Activated CD4-positive, alpha-beta T cell treated with anti-CD3 and anti-CD28 coated beads, Interleukin-2, amount 50 U/mL, for 1 hour (primary cell): ENCODE data around the gene PDE1C.

Experiments
- DNase-seq: peaks from one replicate; pipeline ENCODE4 v3.0.0-alpha.2; 2020

Gene PDE1C

DNA sequence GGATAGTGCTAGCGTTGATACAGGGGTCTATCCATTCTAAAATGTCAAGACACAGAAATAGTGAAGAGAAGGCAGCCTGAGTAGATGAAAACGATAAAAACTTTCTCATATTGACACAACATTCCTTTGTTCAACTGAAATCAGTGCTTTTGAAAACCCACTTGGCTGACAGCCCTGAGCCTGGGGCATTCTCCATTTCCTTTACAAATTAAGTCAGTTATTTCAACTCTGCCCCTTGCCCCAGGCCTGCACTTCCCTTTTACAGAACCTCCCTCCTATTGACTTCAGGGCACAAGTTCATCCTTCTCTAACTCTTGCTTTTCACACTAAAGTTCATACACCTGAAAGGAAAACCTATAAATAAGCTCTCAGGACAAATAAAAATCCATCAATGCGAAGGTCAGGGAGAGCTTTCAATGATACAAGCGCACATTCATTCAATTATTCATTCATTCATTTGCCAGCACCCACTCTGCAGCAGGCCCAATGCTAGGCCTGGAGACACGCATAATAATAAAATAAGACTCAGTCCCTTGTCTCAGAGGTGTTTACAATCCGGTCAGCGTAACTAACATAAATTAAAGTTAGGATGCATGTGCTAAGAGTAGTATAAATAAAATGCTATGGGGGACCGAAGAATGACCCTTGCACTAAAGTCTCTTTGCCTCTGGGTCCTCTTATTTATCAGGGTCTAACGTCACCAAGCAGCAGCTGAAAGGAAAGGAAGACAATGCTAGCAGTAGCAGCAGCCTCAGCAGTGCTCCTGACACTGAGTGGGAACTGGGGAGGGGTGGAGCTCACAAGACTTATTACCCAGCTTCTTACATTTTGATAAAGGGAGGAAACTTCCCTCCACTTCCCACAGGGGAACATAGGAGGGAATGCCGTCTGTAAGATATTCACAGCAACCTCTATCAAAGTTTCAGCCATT lies 134.8 kb downstream of the PDE1C start:
- DNase-seq, result no peak

DNA sequence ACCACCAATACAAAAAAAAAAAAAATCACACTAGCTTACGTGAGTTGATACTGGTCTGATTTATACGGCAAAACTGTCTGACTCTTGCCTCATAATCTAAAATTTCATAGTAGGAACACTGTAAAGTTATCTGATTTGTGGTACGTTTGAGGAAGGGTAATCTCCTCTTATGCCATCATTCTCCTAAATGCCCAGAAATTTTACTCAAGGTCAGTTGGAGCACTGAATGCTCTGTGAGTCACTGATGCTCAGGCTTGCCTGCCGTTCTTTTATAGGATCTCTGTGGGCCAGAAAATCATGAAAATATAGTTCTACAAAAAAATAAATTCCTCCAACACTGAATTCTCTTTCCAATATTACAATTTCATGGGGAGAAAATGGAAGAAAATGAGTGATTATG lies 135.7 kb downstream of the PDE1C start:
- DNase-seq, result no peak

GRCh38 chr7:31933481-31933880 lies 136.7 kb downstream of the PDE1C start:
- no peak for DNase-seq

- DNase-seq, result no peak
These were observed 143.1 kb downstream of the PDE1C start for GRCh38 chr7:31926991-31927584.

DNA sequence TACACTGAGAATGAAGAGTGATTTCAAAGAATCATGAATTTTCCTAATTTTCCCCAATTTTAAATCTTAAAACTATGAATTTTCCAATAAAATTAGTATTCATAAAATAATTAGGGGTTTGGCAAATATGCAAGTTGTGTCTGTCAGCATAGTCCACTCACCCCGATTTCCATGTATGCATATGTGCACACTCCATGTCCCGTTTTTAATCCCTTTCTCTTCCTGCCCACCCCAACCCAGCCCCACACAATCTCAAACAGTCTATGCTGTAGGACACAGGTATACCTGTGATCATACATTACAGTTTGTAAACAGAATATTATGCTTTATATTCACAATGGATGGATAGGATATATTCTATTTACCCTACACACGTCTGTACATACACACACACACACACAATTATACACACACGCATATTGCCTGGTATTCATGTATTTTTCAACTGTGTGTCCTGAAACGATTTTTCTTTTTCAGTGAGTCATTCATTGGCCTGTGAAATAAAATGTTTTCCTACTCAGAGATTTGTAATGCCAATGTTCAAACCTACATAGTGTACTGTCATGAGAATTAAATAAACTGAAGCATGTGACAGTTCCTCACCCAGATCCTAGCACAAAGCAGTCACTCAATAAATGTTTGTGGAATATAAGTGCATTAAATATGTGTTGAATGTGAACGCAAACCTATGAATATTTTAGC lies 144.3 kb downstream of the PDE1C start:
- no peak for DNase-seq

DNA sequence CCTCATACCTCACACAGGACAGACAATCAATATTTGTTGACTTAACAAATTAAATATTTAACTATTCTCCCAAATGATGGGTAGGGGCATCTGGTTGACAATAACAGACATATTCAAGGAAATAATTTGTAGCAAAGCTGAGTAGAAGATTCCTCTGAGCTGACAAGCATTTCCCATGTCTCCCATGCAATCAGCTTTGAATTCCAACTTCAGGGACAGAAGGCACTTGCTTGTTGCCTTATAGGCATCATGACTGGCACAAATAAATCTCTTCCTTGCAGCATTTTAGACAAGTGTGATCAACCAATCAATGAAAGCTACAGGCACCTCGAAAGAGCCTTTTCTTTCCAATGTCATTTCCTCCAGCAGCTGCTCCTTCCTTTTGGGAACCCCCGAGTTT lies 146.0 kb downstream of the PDE1C start:
- no peak for DNase-seq

DNA sequence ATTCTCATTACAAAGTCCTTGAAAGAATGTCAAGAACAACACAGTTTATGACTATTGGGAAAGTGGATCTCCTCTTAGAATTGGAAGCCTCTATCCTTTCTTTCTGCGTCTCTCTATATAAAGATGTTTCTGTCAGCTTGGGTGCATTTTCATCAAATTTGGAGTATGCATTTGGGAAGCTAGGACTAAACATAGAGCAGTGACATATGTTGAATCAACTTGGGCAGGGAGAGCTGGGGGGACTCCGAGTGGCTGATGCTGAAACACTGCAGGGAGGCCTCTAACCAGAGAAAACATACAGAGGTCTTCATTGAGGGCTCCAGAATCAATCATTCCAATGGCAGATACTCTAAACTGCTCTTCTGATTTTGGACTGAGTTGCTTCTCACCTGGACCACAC lies 147.4 kb downstream of the PDE1C start:
- DNase-seq, result no peak

GRCh38 chr7:31921047-31921446 lies 149.2 kb downstream of the PDE1C start:
- DNase-seq, result no peak

DNA sequence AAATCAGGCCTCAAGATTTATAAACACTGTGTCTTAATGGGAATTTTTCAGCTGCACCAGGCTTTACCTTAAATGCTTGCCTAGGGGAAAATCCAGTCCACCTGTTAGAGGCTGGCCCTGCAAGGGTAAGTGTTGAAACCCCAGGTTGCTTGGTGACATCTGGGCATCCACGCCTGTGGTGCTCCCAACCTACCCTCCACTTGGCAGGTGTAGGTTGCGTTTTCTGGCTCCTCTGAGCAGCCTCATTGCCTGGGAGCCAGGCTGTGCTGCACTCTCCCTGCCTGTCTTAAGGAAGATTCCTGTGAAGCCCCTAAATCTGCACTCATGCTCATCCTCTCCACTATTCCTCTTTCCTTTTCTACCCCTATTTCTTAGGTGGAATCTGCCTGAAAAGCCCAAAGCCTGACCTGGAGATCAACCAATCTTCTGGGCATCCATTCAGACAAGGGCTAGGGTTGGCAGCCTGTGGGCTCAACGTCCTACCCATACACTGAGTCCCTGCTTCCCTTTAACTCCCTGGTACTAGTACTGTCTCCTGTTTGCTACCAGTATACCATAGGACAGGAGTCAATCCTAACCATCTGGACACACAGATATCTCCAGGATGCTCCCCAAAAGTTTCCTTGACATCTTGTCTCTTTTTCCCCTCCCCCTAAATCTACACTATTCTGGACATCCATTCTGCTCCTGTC lies 150.4 kb downstream of the PDE1C start:
- DNase-seq, result no peak

DNA sequence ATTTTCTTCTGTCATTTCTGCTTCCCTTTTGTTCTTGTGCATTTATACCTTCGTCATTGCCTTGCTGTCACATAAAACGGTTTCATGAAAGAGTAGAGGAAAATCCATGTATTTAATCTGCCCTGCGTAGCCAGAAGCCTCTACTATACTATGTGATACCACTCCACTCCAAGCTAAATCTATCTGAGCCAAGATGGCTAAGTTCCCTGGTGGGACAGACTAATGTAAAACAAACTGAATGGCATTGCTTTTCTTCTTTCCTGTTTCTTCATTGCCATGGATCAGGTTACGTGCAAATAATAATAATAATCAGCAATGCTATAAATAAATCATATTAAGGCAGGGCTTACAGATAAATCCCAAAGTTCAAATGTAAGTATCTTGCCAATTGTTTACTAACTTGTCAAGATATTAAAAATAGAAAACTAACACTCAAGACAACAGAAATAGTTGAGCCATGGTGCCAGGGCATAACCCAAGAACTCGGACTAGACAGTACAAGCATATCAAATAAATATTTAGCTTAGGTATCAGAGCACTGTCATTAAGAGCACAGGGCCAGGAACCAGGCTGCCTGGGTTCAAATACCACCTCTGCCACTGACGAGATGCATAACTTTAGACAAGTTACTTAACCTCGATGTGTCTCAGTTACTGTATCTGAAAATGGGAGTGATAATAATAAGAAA lies 151.4 kb downstream of the PDE1C start:
- no peak for DNase-seq

DNA sequence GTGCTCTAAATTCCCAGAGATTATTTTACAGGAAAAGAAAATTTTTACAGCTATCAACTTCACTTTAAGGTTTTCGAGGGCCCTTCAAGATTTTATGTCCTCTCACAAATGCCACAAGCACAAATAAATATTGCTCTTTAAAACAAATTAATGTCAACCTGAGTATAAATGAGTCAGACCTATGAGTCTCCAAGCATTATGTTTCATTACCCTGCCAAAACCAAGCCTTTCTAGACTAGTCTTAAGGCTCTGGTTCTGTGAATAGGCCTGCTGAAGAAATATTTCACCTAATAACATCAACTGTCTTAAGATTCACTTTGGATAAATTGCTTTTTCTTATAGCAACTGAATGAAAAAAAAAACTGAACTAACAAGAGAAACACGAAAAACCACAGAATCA lies 153.0 kb downstream of the PDE1C start:
- no peak for DNase-seq

DNA sequence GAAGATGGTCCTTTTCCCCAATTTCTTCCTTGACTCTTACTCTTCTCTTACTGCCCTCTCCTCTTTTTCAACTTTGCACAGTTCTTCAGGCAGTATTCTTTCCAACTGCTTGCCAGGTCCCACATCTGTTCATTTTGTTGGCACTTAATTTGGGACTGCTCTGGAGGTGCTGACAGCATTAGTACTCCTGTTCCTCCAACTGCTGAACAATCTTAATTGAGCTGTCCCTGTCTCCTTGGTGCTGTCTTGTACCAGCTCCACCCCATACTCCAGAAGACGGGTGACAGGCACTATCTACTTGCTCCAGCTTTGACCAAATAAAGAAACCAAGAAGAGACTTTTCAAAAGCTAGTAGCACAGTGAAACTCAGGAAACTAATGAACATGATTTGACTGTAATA lies 160.0 kb downstream of the PDE1C start:
- no peak for DNase-seq

DNA sequence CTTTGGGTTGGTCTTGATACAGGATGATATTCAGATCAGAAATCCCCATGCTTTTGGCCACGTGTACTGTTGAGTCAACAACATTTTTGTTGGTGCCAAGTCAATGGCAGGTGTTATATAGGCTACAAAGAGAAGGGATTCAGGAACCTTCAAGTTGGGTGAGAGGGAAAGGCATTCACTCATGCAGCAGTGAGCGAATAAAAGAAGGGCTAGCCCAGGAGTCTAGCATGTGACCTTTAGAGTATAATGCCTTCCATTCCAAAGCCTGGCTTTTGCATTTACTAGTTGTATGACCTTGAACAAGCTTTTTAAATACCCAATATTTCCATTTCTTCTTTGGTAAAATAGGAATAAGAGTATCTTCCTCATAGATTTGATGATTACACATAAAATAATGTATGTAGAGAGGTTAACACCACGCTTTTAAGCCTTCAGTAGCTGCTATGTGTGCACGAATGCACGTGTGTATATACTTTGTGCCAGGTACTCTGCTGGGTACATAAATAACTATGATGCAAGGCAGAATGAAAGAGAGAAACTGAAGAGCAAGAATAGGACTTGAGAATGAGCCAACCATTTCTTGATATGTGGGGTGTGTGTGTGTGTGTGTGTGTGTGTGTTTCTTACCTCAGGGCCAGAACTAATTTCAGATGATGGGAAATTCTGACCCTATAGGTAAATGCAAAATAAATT lies 163.6 kb downstream of the PDE1C start:
- no peak for DNase-seq

GRCh38 chr7:31903962-31904361 lies 166.2 kb downstream of the PDE1C start:
- DNase-seq, result no peak

DNA sequence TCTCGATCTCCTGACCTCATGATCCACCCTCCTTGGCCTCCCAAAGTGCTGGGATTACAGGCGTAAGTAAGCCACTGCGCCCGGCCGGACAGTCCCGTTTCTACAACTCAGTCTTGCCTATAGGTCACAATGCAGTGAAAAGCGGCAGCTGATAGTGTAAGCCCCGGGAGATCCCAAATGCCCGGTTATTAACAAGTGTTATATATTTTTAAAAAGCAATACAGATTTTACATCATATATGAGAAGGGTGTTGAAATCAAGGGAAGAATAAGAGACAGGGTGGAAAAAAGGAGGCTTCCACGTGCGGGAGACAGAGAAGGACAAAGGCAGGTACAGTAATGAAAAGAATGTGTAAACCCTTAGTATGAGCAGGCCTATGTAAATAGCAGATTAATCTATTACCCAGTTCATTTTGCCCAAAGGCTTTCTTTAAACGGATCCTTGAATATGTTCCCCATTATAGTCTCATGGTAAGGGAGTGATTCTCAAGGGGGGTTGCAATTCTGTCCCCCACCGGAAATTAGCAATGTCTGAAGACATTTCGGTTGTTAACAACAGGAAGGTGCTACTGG lies 170.8 kb downstream of the PDE1C start:
- DNase-seq, result no peak

GRCh38 chr7:31896925-31897324 lies 173.3 kb downstream of the PDE1C start:
- no peak for DNase-seq

- no peak for DNase-seq
These were observed 175.9 kb downstream of the PDE1C start for GRCh38 chr7:31894308-31894707.

DNA sequence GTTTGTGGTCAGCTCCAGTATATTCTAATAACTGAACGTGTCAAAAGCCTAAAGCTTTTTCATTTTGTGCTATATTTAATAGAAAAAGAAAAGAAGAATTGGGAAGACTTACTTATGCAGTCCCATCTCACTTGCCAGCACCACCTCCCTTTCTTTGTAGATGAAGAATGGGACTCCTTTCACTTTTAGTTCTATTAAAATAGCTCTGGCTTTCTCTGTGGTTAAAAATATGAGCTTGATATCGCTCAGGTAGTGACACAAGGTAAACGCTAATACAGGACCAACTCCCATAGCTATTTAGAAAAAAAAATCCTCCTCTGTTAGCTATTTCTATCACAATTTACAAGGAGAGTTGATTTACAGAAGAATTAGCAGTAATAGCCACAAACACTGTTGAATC lies 176.8 kb downstream of the PDE1C start:
- DNase-seq, result no peak

DNA sequence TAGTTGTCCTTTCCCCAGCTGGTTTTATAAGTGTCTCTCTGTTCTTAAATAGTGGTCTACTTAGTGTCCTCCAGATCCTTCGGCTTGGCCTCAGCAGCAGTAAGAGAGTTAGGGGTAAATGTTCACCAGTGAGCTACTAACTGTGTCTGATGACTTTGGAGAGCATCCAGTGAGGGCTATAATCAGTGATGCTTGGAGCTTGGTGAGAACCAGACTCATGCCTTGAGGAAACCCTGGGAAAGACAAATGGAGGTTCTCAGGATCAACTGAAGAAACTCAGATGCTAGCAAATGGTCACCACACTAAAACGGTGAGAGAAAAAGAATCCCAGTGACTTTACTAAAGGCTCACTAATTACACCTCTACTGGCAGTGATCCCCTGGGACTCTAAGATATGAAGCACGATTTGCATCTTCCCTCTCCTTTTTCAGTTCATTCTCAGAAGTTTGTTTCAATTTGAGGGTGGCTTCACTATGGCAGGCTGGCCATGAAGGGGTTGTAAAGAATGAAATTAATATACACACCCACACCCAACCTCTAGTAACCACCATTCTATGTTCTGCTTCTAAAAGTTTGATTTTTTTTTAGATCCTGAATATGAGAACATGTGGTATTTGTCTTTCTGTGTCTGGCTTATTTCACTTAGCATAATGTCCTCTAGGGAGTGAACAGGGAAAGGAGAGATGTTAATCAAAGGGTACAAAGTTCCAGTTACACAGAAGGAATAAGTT lies 177.9 kb downstream of the PDE1C start:
- no peak for DNase-seq

- no peak for DNase-seq
These were observed 179.4 kb downstream of the PDE1C start for GRCh38 chr7:31890766-31891165.

DNA sequence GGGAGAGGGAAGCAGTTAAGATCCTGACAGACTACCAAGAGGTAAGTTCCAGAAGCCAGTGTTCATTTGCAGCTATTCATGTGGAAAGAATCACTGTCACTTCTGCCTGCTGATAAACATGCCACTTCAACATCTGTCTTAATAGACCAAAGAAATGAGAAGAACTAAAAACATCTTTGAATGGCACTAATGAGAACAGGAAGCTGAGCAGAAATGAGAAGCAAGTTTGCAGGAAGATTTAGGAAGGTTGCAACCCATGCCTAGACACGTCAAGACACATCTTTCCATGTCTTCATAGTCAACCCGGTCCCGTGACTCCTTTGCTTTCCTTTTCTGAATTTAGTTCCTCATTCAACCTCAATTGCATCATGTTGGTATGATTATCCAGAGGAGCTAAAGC lies 180.0 kb downstream of the PDE1C start:
- no peak for DNase-seq
